ENCODE data around the gene PDCD5. TPM values are rescaled to one million over a fixed set of nuclear protein-coding genes. Genes with fewer than 3 reads are reported as not detected.

The PDCD5 gene
- polyA plus RNA-seq, 1 of the 3 experiments (the other 2 are of a cell fraction), result 188 TPM

GRCh38 chr19:32599258-32599657 is 18.3 kb downstream of the PDCD5 start:
- Histone ChIP-seq H3K27me3 (ENCODE audit: insufficient read depth) (no peaks in the 10 kb centered on the region), H3K9me2 (no peaks in the 10 kb centered on the region), H3K9me3 (no peaks in the 10 kb centered on the region), H3K4me3 (ENCODE audit: low read depth in 2 of 2, low read length in 1 of 2) (no peak overlapping the region), H3F3A (replicated peaks; ENCODE audit: insufficient read depth) (peaks cover 13% of the 10 kb centered on the region), H3K9ac (no peak overlapping the region), H3K4me1 (ENCODE audit: control insufficient read depth in 1 of 2, insufficient read depth in 2 of 2, low read depth in 1 of 2, low read length in 1 of 2) (no peaks in the 10 kb centered on the region), H3K36me3 (replicated peaks in 1 of 2; ENCODE audit: control insufficient read depth in 1 of 2, insufficient read depth in 2 of 2, low read length in 1 of 2) (peaks cover 55 to 75% of the 10 kb centered on the region in 2 experiments), H3K4me2 (no peak overlapping the region), H4K20me1 (ENCODE audit: insufficient read depth) (no peaks in the 10 kb centered on the region), H3K79me2 (ENCODE audit: insufficient read depth) (no peaks in the 10 kb centered on the region), H3K27ac (ENCODE audit: low read depth in 2 of 2, low read length in 1 of 2) (no peak overlapping the region), H2AFZ (ENCODE audit: low read depth) (no peak overlapping the region)
- TF ChIP-seq GABPA (IDR thresholded peaks at IDR 0.05; ENCODE audit: low read depth), result no peak
- no peak for TF ChIP-seq SMC3 (IDR thresholded peaks at IDR 0.05; ENCODE audit: low read depth, low read length)
- no peak for TF ChIP-seq RXRA (IDR thresholded peaks at IDR 0.05; ENCODE audit: borderline replicate concordance, low read depth)
- TF ChIP-seq EZH2phosphoT487 (IDR thresholded peaks at IDR 0.05; ENCODE audit: borderline replicate concordance, low read depth), result no peak
- no peak for TF ChIP-seq YY1 (IDR thresholded peaks at IDR 0.05; ENCODE audit: low read depth)
- CTCF ChIA-PET, result interaction anchor here (0.8 to 1.9 kb wide), 15 partner anchors 9 to 520 kb away, joined by 3 to 10 read pairs (median 6); partner anchors contain the start of gene PDCD5
- POLR2A ChIA-PET, result no interaction called here
- WGBS (ENCODE audit: low lambda C conversion rate), result 84% methylated on average over 6 of the region's 6 CpGs
- DNase-seq, result no peak

- Histone ChIP-seq H3F3A (replicated peaks; ENCODE audit: insufficient read depth) (peaks cover 13% of the 10 kb centered on the region), H3K9me2 (no peaks in the 10 kb centered on the region), H3K4me3 (ENCODE audit: low read depth in 2 of 2, low read length in 1 of 2) (no peak overlapping the region; a peak in 1 of 4 replicates), H2AFZ (ENCODE audit: low read depth) (no peak overlapping the region), H4K20me1 (ENCODE audit: insufficient read depth) (no peaks in the 10 kb centered on the region), H3K27ac (ENCODE audit: low read depth in 2 of 2, low read length in 1 of 2) (no peak overlapping the region), H3K79me2 (ENCODE audit: insufficient read depth) (no peaks in the 10 kb centered on the region), H3K9me3 (no peaks in the 10 kb centered on the region), H3K27me3 (ENCODE audit: insufficient read depth) (no peaks in the 10 kb centered on the region), H3K4me2 (no peak overlapping the region), H3K36me3 (replicated peaks in 1 of 2; ENCODE audit: control insufficient read depth in 1 of 2, insufficient read depth in 2 of 2, low read length in 1 of 2) (peaks cover 51 to 70% of the 10 kb centered on the region in 2 experiments), H3K9ac (no peak overlapping the region), H3K4me1 (ENCODE audit: control insufficient read depth in 1 of 2, insufficient read depth in 2 of 2, low read depth in 1 of 2, low read length in 1 of 2) (no peaks in the 10 kb centered on the region)
- TF ChIP-seq FOSL2 (IDR thresholded peaks at IDR 0.05; ENCODE audit: borderline replicate concordance, low read depth) (no peak), ELF1 (IDR thresholded peaks at IDR 0.05) (no peak), TCF12 (IDR thresholded peaks at IDR 0.05) (no peak), SMC3 (IDR thresholded peaks at IDR 0.05; ENCODE audit: low read depth, low read length) (peak; percentile 59), CTCF (IDR thresholded peaks at IDR 0.05) (peak; percentile 94), TAF1 (IDR thresholded peaks at IDR 0.05; ENCODE audit: borderline replicate concordance, low read depth, low read length) (no peak), RAD21 (IDR thresholded peaks at IDR 0.05; ENCODE audit: low read length) (peak; percentile 69), RFX5 (IDR thresholded peaks at IDR 0.05; ENCODE audit: low read length) (no peak), MXI1 (IDR thresholded peaks at IDR 0.05; ENCODE audit: low read depth, low read length) (0 out of 2 replicates have a peak, but pooled peaks have one; percentile 38), TEAD4 (IDR thresholded peaks at IDR 0.05; ENCODE audit: borderline replicate concordance, insufficient read depth) (no peak), JUND (IDR thresholded peaks at IDR 0.05) (no peak), EZH2phosphoT487 (IDR thresholded peaks at IDR 0.05; ENCODE audit: borderline replicate concordance, low read depth) (no peak)
- ChIA-PET POLR2A (no interaction called here), CTCF (interaction anchor here (0.5 to 1.9 kb wide), 30 partner anchors 9 to 519 kb away, joined by 3 to 10 read pairs (median 4); partner anchors contain the start of genes ANKRD27, PDCD5 and RGS9BP)
- peak; percentile 73 for DNase-seq
- WGBS (ENCODE audit: low lambda C conversion rate), result 17% methylated on average over 2 of the region's 2 CpGs
Observed at GRCh38 chr19:32599736-32600157, 18.8 kb downstream of the PDCD5 start.
